ENCODE results near the gene GIT2.

GRCh38 chr12:109880043-109880931 lies 115.9 kb downstream of the GIT2 start, which contains the start of gene GLTP:
- TF ChIP-seq EZH2 (IDR thresholded peaks at IDR 0.05; ENCODE audit: insufficient read depth, poor library complexity, severe bottlenecking), result no peak
- no peak for TF ChIP-seq EZH2phosphoT487 (IDR thresholded peaks at IDR 0.05; ENCODE audit: insufficient read depth, low read depth)
